Measurements from ENCODE around the gene ICAM3.

GRCh38 chr19:10294368-10294697 is 45.1 kb downstream of the ICAM3 start:
- TF ChIP-seq CTCF (IDR thresholded peaks at IDR 0.05; ENCODE audit: low read length) (no peak), EZH2 (IDR thresholded peaks at IDR 0.05; ENCODE audit: borderline replicate concordance, low read length) (no peak)
